HEK293 (cell line): ENCODE data around the gene B9D1.

Experiments used
- GLIS1 ChIP-seq: fragments of 450-650 bp; formaldehyde crosslinking; IDR thresholded peaks from 2 replicates; pipeline ENCODE4 v1.5.1; 2016; ENCODE audit warnings: missing biosample characterization, missing genetic modification characterization
- GLIS2 ChIP-seq: fragments of 450-650 bp; formaldehyde crosslinking; IDR thresholded peaks from 2 replicates; pipeline ENCODE4 v1.5.1; 2016; ENCODE audit warnings: missing biosample characterization, missing genetic modification characterization
- HIC1 ChIP-seq: fragments of 450-650 bp; formaldehyde crosslinking; IDR thresholded peaks from 2 replicates; pipeline ENCODE4 v1.5.1; 2016; ENCODE audit warnings: missing biosample characterization, missing genetic modification characterization
- KLF17 ChIP-seq: fragments of 450-650 bp; formaldehyde crosslinking; IDR thresholded peaks from 2 replicates; pipeline ENCODE4 v1.5.1; 2016; ENCODE audit warnings: missing biosample characterization, missing genetic modification characterization
- OVOL3 ChIP-seq: fragments of 450-650 bp; formaldehyde crosslinking; IDR thresholded peaks from 2 replicates; pipeline ENCODE4 v1.5.1; 2016; ENCODE audit warnings: missing biosample characterization, missing genetic modification characterization
- TCF7L2 ChIP-seq: IDR thresholded peaks from 2 replicates; pipeline ENCODE4 v1.6.1; 2011; ENCODE audit warnings: low read depth, mild to moderate bottlenecking, inconsistent platforms, low read length, moderate library complexity, borderline replicate concordance
- ZBTB11 ChIP-seq: fragments of 450-650 bp; formaldehyde crosslinking; conservative IDR thresholded peaks from 2 replicates; pipeline ENCODE4 v1.5.1; 2016; ENCODE audit warnings: low read depth, missing biosample characterization, missing genetic modification characterization
- ZBTB17 ChIP-seq: fragments of 450-650 bp; formaldehyde crosslinking; IDR thresholded peaks from 2 replicates; pipeline ENCODE4 v1.5.1; 2016; ENCODE audit warnings: missing biosample characterization, missing genetic modification characterization
- ZBTB26 ChIP-seq: fragments of 450-650 bp; formaldehyde crosslinking; optimal IDR thresholded peaks from 2 replicates; pipeline ENCODE3; 2016; ENCODE audit warnings: missing biosample characterization, mild to moderate bottlenecking, missing genetic modification characterization
- ZBTB8A ChIP-seq: fragments of 450-650 bp; formaldehyde crosslinking; IDR thresholded peaks from 2 replicates; pipeline ENCODE4 v1.5.1; 2016; ENCODE audit warnings: missing biosample characterization, missing genetic modification characterization
- ZEB2 ChIP-seq: fragments of 450-650 bp; formaldehyde crosslinking; IDR thresholded peaks from 2 replicates; pipeline ENCODE4 v1.5.1; 2016; ENCODE audit warnings: missing biosample characterization, missing genetic modification characterization
- ZFP37 ChIP-seq: fragments of 450-650 bp; formaldehyde crosslinking; IDR thresholded peaks from 2 replicates; pipeline ENCODE4 v1.5.1; 2016; ENCODE audit warnings: missing biosample characterization, missing genetic modification characterization
- ZIC2 ChIP-seq: fragments of 450-650 bp; formaldehyde crosslinking; IDR thresholded peaks from 2 replicates; pipeline ENCODE4 v1.5.1; 2016; ENCODE audit warnings: missing biosample characterization, missing genetic modification characterization
- ZNF16 ChIP-seq: fragments of 450-650 bp; formaldehyde crosslinking; IDR thresholded peaks from 2 replicates; pipeline ENCODE4 v1.5.1; 2016; ENCODE audit warnings: low read depth, missing biosample characterization, missing genetic modification characterization
- ZNF214 ChIP-seq: fragments of 450-650 bp; formaldehyde crosslinking; IDR thresholded peaks from 2 replicates; pipeline ENCODE4 v1.5.1; 2017; ENCODE audit warnings: missing biosample characterization, mild to moderate bottlenecking, missing genetic modification characterization, borderline replicate concordance
- ZNF26 ChIP-seq: fragments of 450-650 bp; formaldehyde crosslinking; IDR thresholded peaks from 2 replicates; pipeline ENCODE4 v1.5.1; 2016; ENCODE audit warnings: missing biosample characterization, missing genetic modification characterization
- ZNF324 ChIP-seq: fragments of 450-650 bp; formaldehyde crosslinking; IDR thresholded peaks from 2 replicates; pipeline ENCODE4 v1.5.1; 2016; ENCODE audit warnings: missing biosample characterization, missing genetic modification characterization
- ZNF341 ChIP-seq: fragments of 450-650 bp; formaldehyde crosslinking; IDR thresholded peaks from 2 replicates; pipeline ENCODE4; 2016; ENCODE audit warnings: low read depth, missing biosample characterization, missing genetic modification characterization
- ZNF362 ChIP-seq: fragments of 450-650 bp; formaldehyde crosslinking; IDR thresholded peaks from 2 replicates; pipeline ENCODE4 v1.5.1; 2016; ENCODE audit warnings: missing biosample characterization, missing genetic modification characterization
- ZNF423 ChIP-seq: fragments of 450-650 bp; formaldehyde crosslinking; IDR thresholded peaks from 2 replicates; pipeline ENCODE4 v1.5.1; 2016; ENCODE audit warnings: missing biosample characterization, missing genetic modification characterization
- ZNF433 ChIP-seq: fragments of 450-650 bp; formaldehyde crosslinking; IDR thresholded peaks from 2 replicates; pipeline ENCODE4 v1.5.1; 2016; ENCODE audit warnings: missing biosample characterization, missing genetic modification characterization, low read depth
- ZNF488 ChIP-seq: fragments of 450-650 bp; formaldehyde crosslinking; IDR thresholded peaks from 2 replicates; pipeline ENCODE4 v1.5.1; 2016; ENCODE audit warnings: missing biosample characterization, missing genetic modification characterization
- ZNF560 ChIP-seq: fragments of 450-650 bp; formaldehyde crosslinking; IDR thresholded peaks from 2 replicates; pipeline ENCODE4 v1.5.1; 2017; ENCODE audit warnings: missing biosample characterization, missing genetic modification characterization, borderline replicate concordance
- ZNF610 ChIP-seq: fragments of 450-650 bp; formaldehyde crosslinking; IDR thresholded peaks from 2 replicates; pipeline ENCODE4 v1.5.1; 2016; ENCODE audit warnings: missing biosample characterization, missing genetic modification characterization, borderline replicate concordance
- ZNF830 ChIP-seq: fragments of 450-650 bp; IDR thresholded peaks from 2 replicates; pipeline ENCODE4 v1.5.0; 2018; ENCODE audit warnings: missing biosample characterization, missing genetic modification characterization, low read depth, mild to moderate bottlenecking, moderate library complexity
- ZSCAN18 ChIP-seq: fragments of 450-650 bp; formaldehyde crosslinking; IDR thresholded peaks from 2 replicates; pipeline ENCODE4 v1.5.1; 2016; ENCODE audit warnings: missing biosample characterization, missing genetic modification characterization

Gene B9D1

GRCh38 chr17:19377602-19378415 is 15.3 kb upstream of the B9D1 start (continued):
- TF ChIP-seq ZBTB11 (tag by site-specific recombination), result peak; percentile 94
- no peak for TF ChIP-seq ZNF830 (tag by site-specific recombination)
- peak; percentile 58; the same call in 1 of the 2 replicates for TF ChIP-seq ZIC2 (tag by site-specific recombination)
- TF ChIP-seq ZNF423 (tag by site-specific recombination), result no peak
- no peak for TF ChIP-seq ZNF610 (tag by site-specific recombination)
- peak; percentile 90 for TF ChIP-seq ZBTB17 (tag by site-specific recombination)
- TF ChIP-seq ZNF16 (tag by site-specific recombination), result no peak
- TF ChIP-seq ZNF433 (tag by site-specific recombination), result no peak
- peak; percentile 70 for TF ChIP-seq KLF17 (tag by site-specific recombination)
- no peak for TF ChIP-seq ZNF26 (tag by site-specific recombination)
- TF ChIP-seq ZEB2 (tag by site-specific recombination), result peak; percentile 81
- TF ChIP-seq GLIS1, result peak; percentile 75; the same call in 1 of the 2 replicates
- TF ChIP-seq TCF7L2, result no peak
- TF ChIP-seq HIC1 (tag by site-specific recombination), result peak; percentile 96
- TF ChIP-seq ZNF362 (tag by site-specific recombination), result no peak
- peak; percentile 35; the same call in 1 of the 2 replicates for TF ChIP-seq ZNF324
- TF ChIP-seq ZSCAN18, result no peak
- peak; percentile 55; the same call in 1 of the 2 replicates for TF ChIP-seq ZFP37 (tag by site-specific recombination)
- TF ChIP-seq ZNF341, result peak; percentile 96
- TF ChIP-seq ZNF214, result no peak
- TF ChIP-seq ZBTB26, result peak; percentile 96
- TF ChIP-seq GLIS2, result peak; percentile 100
- no peak for TF ChIP-seq ZNF488 (tag by site-specific recombination)
- no peak for TF ChIP-seq OVOL3 (tag by site-specific recombination)
- no peak for TF ChIP-seq ZNF560 (tag by site-specific recombination)
- peak; percentile 96 for TF ChIP-seq ZBTB8A (tag by site-specific recombination)
